Adipocyte (in vitro differentiated cells): Measurements from ENCODE around the gene SIKE1.
A peak's percentile ranks its signal among the peaks of the same experiment; 100 is the strongest.
"Not testable (repeated sequence)": the region's sequence is repeated elsewhere in the genome, so short reads cannot be mapped to it uniquely, and the experiment has no call there.

Source experiments
- DNase-seq: peaks from one replicate; pipeline ENCODE4 v3.0.0-alpha.2; 2015; ENCODE audit warnings: low read depth
- H3K27me3 ChIP-seq: replicated peaks from 2 replicates; pipeline ENCODE4 v1.7.0; 2013; ENCODE audit warnings: mild to moderate bottlenecking, low read length, moderate library complexity; ENCODE audit not compliant: control insufficient read depth, insufficient read depth
- H3K36me3 ChIP-seq: 2 replicates; pipeline ENCODE4 v1.7.0; 2013; ENCODE audit warnings: low read length, mild to moderate bottlenecking, moderate library complexity; ENCODE audit not compliant: control insufficient read depth, insufficient read depth, severe bottlenecking
- H3K4me1 ChIP-seq: 2 replicates; pipeline ENCODE4 v1.7.0; 2013; ENCODE audit warnings: mild to moderate bottlenecking, low read length, moderate library complexity; ENCODE audit not compliant: control insufficient read depth, insufficient read depth
- H3K4me3 ChIP-seq: 2 replicates; pipeline ENCODE4 v1.7.0; 2013; ENCODE audit warnings: mild to moderate bottlenecking, low read length, moderate library complexity
- H3K9ac ChIP-seq: 2 replicates; pipeline ENCODE4 v1.7.0; 2013; ENCODE audit warnings: mild to moderate bottlenecking, low read length, moderate library complexity
- H3K9me3 ChIP-seq: 2 replicates; pipeline ENCODE4 v1.7.0; 2013; ENCODE audit warnings: mild to moderate bottlenecking, low read length, moderate library complexity; ENCODE audit not compliant: control insufficient read depth

SIKE1 gene

GRCh38 chr1:114779722-114780121 lies 763 bp downstream of the SIKE1 start:
- no peak for DNase-seq
- Histone ChIP-seq H3K4me3 (peak overlapping the region; percentile 96), H3K4me1 (peaks cover 15% of the 10 kb centered on the region), H3K27me3 (no peaks in the 10 kb centered on the region), H3K9ac (peak overlapping the region; percentile 93), H3K9me3 (no peaks in the 10 kb centered on the region), H3K36me3 (peaks cover 27% of the 10 kb centered on the region)

GRCh38 chr1:114776726-114777125 lies 3.8 kb downstream of the SIKE1 start:
- H3K4me3 ChIP-seq, H3K9ac ChIP-seq, H3K9me3 ChIP-seq, H3K27me3 ChIP-seq, DNase-seq: not testable (repeated sequence)
- peaks cover 15% of the 10 kb centered on the region for H3K4me1 ChIP-seq
- H3K36me3 ChIP-seq, result peaks cover 57% of the 10 kb centered on the region

- no peak for DNase-seq
- H3K4me3 ChIP-seq, result no peak overlapping the region
- H3K9me3 ChIP-seq, result no peaks in the 10 kb centered on the region
- H3K4me1 ChIP-seq, result no peaks in the 10 kb centered on the region
- H3K36me3 ChIP-seq, result peaks cover 82% of the 10 kb centered on the region
- no peak overlapping the region for H3K9ac ChIP-seq
- no peaks in the 10 kb centered on the region for H3K27me3 ChIP-seq
These were observed 8.5 kb downstream of the SIKE1 start for GRCh38 chr1:114771992-114772391.

- H3K9me3 ChIP-seq, result no peaks in the 10 kb centered on the region
- H3K4me3 ChIP-seq, result no peak overlapping the region
- no peak for DNase-seq
- no peak overlapping the region for H3K9ac ChIP-seq
- peaks cover 77% of the 10 kb centered on the region for H3K36me3 ChIP-seq
- H3K4me1 ChIP-seq, result no peaks in the 10 kb centered on the region
- H3K27me3 ChIP-seq, result no peaks in the 10 kb centered on the region
These were observed 9.5 kb downstream of the SIKE1 start for GRCh38 chr1:114770989-114771388.

- Histone ChIP-seq H3K27me3 (no peaks in the 10 kb centered on the region), H3K9me3 (no peaks in the 10 kb centered on the region), H3K36me3 (peaks cover 20% of the 10 kb centered on the region), H3K4me1 (no peaks in the 10 kb centered on the region), H3K4me3 (no peak overlapping the region), H3K9ac (no peak overlapping the region)
- no peak for DNase-seq
These were observed 15.8 kb downstream of the SIKE1 start for GRCh38 chr1:114764689-114765088.

GRCh38 chr1:114758256-114758832 lies 22.1 kb downstream of the SIKE1 start:
- Histone ChIP-seq H3K36me3 (no peaks in the 10 kb centered on the region), H3K4me1 (peaks cover 35% of the 10 kb centered on the region), H3K4me3 (peak overlapping the region; percentile 99), H3K27me3 (no peaks in the 10 kb centered on the region), H3K9me3 (no peaks in the 10 kb centered on the region), H3K9ac (peak overlapping the region; percentile 100)
- no peak for DNase-seq

GRCh38 chr1:114757455-114758255 lies 22.8 kb downstream of the SIKE1 start, which contains the start of gene CSDE1:
Gene CSDE1 (minus strand): TSS chr1:114757984. CDS start chr1:114739890, 18,094 bp downstream.
- peak within 1 kb of the TSS; percentile 99 for H3K4me3 ChIP-seq
- peak within 1 kb of the TSS; percentile 100 for H3K9ac ChIP-seq
- peaks cover 42% of the 10 kb centered on the region for H3K4me1 ChIP-seq
- no peaks in the 10 kb centered on the region for H3K27me3 ChIP-seq
- H3K36me3 ChIP-seq, result no peaks in the 10 kb centered on the region
- no peaks in the 10 kb centered on the region for H3K9me3 ChIP-seq
- DNase-seq, result peak; percentile 100

GRCh38 chr1:114756949-114757454 lies 23.5 kb downstream of the SIKE1 start:
- DNase-seq, result peak; percentile 88
- Histone ChIP-seq H3K9me3 (no peaks in the 10 kb centered on the region), H3K27me3 (no peaks in the 10 kb centered on the region), H3K4me3 (peak overlapping the region; percentile 99), H3K9ac (peak overlapping the region; percentile 100), H3K36me3 (no peaks in the 10 kb centered on the region), H3K4me1 (peaks cover 48% of the 10 kb centered on the region)

GRCh38 chr1:114756009-114756892 lies 24.2 kb downstream of the SIKE1 start:
- Histone ChIP-seq H3K9ac (peak overlapping the region; percentile 100), H3K4me1 (peaks cover 56% of the 10 kb centered on the region), H3K9me3 (no peaks in the 10 kb centered on the region), H3K36me3 (no peaks in the 10 kb centered on the region), H3K27me3 (no peaks in the 10 kb centered on the region), H3K4me3 (peak overlapping the region; percentile 99)
- DNase-seq, result peak; percentile 27

GRCh38 chr1:114755006-114755931 lies 25.2 kb downstream of the SIKE1 start:
- Histone ChIP-seq H3K36me3 (peaks cover 4% of the 10 kb centered on the region), H3K4me3 (peak overlapping the region; percentile 99), H3K27me3 (no peaks in the 10 kb centered on the region), H3K4me1 (peaks cover 65% of the 10 kb centered on the region), H3K9me3 (no peaks in the 10 kb centered on the region), H3K9ac (peak overlapping the region; percentile 100)
- peak; percentile 55 for DNase-seq
